Neural progenitor cell (in vitro differentiated cells): ENCODE results near the gene LRRC40.

Experiments used
- EZH2 ChIP-seq: fragments of 200-600 bp; sonication (generic); IDR thresholded peaks from 2 replicates; pipeline ENCODE4 v1.6.1; 2017; ENCODE audit warnings: antibody characterized with exemption, mild to moderate bottlenecking, moderate library complexity
- EZH2phosphoT487 ChIP-seq: fragments of 200-600 bp; sonication (generic); IDR thresholded peaks from 2 replicates; pipeline ENCODE4 v1.6.1; 2017; ENCODE audit warnings: antibody characterized with exemption
- TF ChIP-seq, protein P1 (sequence below): fragments of 200-600 bp; sonication (generic); IDR thresholded peaks from 2 replicates; pipeline ENCODE4 v1.5.1; 2017; ENCODE audit warnings: antibody characterized with exemption, mild to moderate bottlenecking

DNA sequence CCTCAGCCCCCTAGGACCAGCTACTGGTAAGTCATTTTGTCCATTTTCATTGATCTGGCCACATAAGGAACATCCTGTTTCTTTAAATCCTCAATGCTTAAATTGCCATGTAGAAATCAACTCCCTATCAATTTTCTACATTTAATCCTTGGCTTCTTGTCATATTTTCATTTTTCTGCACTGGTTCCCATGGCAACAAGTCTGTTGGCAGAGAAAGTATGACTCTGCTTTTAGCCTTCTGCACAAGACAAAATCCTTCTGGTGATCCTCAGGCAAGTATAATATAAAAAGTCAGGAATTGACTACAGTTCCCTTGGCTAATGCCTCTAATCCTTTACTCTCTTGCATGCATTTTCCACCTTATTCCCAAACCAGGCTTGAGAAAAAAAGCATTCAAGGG is 65.0 kb downstream of the LRRC40 start:
- TF ChIP-seq, protein P1, sequence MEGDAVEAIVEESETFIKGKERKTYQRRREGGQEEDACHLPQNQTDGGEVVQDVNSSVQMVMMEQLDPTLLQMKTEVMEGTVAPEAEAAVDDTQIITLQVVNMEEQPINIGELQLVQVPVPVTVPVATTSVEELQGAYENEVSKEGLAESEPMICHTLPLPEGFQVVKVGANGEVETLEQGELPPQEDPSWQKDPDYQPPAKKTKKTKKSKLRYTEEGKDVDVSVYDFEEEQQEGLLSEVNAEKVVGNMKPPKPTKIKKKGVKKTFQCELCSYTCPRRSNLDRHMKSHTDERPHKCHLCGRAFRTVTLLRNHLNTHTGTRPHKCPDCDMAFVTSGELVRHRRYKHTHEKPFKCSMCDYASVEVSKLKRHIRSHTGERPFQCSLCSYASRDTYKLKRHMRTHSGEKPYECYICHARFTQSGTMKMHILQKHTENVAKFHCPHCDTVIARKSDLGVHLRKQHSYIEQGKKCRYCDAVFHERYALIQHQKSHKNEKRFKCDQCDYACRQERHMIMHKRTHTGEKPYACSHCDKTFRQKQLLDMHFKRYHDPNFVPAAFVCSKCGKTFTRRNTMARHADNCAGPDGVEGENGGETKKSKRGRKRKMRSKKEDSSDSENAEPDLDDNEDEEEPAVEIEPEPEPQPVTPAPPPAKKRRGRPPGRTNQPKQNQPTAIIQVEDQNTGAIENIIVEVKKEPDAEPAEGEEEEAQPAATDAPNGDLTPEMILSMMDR: no peak
- TF ChIP-seq EZH2: no peak
- TF ChIP-seq EZH2phosphoT487: no peak
